HG03457 (cell line): ENCODE measurements around the gene GSTT2.
"Not testable (repeated sequence)": the region's sequence is repeated elsewhere in the genome, so short reads cannot be mapped to it uniquely, and the experiment has no call there.

ENCODE experiments used
- ATAC-seq: cut with Tn5 transposase; IDR thresholded peaks from one replicate; pipeline ENCODE4 v1.9.1; 2021; ENCODE audit warnings: moderate number of reproducible peaks; ENCODE audit not compliant: unreplicated experiment

GSTT2 gene

DNA sequence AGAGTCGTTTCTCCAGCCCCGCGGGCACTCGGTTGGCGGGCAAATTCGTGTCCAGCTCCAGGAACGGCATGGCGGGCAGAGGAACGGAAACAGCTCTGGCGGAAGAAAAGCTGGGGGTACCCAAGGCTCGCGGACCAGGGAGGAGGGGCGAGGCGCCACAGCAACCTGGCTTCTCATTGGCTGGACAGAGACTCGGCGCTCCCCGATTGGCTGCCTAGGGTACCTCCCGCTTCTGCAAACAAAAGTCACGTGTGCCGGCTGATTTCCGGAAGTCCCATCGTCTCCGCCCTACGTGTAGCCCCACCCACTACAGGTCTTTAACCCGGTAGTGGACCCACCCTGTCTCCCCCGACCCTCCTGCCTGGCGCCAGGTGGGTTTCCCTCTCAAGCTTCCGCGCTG, 5.6 kb upstream of the GSTT2 start, which contains the start of gene DDT:
TSS of gene DDT (minus strand) at position 97 of the 400 bp plus-strand sequence. CDS start at position 70, 27 bp downstream.
- ATAC-seq, result peak; percentile 85

DNA sequence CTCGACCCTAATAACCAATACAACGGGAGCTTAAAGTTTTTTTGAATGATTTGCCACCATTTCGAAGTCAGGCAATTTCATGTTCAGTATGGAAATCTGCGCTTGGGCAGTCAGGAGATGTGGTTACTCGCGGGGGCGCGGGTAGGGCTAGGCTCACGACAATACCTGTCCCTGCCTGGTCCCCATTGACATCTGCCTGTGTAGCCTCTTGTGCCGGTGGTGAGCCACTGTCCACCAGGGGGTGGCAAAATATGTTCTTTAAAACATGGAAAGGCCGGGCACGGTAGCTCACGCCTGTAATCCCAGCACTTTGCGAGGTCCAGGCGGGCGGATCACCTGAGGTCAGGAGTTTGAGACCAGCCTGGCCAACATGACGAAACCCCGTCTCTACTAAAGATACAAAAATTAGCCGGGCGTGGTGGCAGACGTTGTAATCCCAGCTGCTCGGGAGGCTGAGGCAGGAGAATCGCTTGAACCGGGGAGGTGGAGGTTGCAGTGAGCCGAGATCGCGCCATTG, 5.0 kb upstream of the GSTT2 start:
- not testable (repeated sequence) for ATAC-seq

DNA sequence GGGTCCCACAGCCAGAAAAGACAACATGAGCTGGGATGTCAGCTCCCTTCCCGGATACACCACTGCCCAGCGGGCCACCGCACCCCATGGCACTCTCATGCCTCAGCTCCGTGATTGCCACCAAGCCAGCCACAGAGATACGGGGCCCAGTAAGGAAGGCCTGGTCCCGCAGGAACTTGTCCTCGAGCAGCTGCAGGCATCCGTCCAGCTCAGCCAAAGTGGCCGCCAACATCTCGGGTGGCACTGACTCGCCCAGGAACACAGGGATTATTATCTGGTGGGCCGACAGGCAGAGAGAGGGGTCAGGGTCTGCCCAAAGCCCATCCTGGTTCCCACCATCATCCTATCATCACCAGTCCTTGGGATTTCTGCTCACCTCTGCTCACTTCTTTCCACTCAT, 2.6 kb upstream of the GSTT2 start:
- not testable (repeated sequence) for ATAC-seq

DNA sequence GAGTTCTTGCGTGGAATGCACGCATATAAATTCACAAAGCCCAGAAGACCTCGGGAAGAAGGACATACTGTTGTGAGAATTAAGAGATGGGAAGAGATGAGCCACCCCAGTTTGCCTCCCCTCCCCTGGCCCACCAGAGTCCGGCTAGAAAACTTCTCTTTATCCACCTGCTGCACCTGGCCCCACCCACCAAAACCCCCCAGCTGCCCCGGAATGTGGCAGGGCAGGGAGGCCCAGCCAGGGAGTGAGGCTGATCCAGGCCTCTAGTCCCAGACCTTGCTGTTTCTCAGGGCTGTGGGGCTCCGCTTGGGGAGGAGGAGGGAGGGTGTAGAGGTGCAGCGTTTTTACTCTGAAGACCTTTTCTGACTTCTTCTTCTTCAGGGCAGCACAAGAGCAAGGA, 633 bp downstream of the GSTT2 start:
- not testable (repeated sequence) for ATAC-seq

GRCh38 chr22:23984430-23984829, 4.5 kb downstream of the GSTT2 start:
- ATAC-seq, result no peak

- not testable (repeated sequence) for ATAC-seq
Observed at GRCh38 chr22:23986089-23986488, 6.2 kb downstream of the GSTT2 start.

GRCh38 chr22:23986538-23987178, 6.7 kb downstream of the GSTT2 start:
- ATAC-seq, result not testable (repeated sequence)

- not testable (repeated sequence) for ATAC-seq
Observed at GRCh38 chr22:23989583-23990244, 9.8 kb downstream of the GSTT2 start.

- ATAC-seq, result not testable (repeated sequence)
Observed at GRCh38 chr22:23993080-23993479, 13.1 kb downstream of the GSTT2 start.

DNA sequence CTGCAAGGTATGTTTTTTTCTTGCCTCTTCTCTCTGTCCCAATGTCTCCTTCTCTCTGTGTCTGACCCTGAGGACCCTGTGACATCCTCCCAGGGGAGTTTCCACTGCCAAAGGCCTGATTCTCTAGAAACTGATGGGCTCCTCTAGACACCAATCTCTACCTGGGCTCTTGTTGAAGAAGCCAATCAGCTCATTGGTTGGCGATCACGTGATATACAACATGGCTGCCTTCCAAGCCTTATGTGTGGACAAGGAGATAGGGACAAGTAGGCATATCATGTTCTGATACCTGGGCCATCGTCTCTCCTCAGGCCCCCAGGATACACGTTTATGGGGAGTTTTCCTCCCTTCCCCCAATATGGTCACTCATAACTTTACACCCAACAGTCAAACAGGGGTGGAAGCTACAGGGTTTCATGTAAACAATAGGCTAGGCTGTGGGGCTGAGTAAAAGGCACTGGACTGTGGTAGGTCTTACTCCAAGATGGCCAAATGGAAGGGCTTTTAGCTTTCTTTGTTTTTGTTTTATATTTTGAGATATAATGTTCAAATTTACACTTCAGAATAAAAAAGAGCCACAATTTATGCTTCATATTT, 13.7 kb downstream of the GSTT2 start:
- ATAC-seq, result not testable (repeated sequence)

DNA sequence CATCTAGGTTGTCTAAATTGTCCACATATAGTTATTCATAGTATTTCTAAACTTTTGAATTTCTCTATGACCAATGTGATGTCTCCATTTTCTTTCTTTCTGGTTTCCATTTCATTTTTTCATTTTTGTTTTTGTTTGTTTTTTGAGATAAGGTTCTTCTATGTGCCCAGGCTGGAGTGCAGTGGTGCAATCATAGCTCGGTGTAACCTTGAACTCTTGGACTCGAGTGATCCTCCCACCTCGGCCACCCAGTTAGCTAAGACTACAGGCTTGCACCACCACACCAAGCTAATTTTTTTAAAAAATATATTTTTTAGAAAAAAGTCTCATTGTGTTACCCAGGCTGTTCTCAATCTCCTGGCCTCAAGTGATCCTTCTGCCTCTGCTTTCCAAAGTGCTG, 17.2 kb downstream of the GSTT2 start:
- no peak for ATAC-seq

DNA sequence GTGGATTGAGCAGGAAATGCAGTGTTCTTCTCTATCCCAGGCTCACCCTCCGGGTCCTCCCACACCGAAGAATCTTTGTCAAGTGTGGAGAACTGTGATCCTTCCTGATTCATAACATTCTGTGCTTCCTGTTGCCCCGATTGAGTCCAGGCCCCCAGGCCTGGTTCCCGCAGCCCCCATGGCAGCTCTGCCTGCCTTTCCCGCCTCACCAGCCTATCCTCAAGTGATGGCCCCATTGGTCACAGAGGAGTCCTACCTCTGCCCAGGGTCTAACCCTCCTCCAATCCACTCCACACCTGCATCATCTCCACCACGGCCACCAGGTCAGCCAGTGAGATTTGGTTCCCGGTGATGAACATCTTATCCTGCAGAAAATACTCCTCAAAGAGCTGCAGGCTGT, 19.8 kb downstream of the GSTT2 start:
- not testable (repeated sequence) for ATAC-seq

GRCh38 chr22:24001314-24001713, 21.4 kb downstream of the GSTT2 start:
- ATAC-seq, result no peak

GRCh38 chr22:24002272-24002671, 22.3 kb downstream of the GSTT2 start:
- no peak for ATAC-seq

DNA sequence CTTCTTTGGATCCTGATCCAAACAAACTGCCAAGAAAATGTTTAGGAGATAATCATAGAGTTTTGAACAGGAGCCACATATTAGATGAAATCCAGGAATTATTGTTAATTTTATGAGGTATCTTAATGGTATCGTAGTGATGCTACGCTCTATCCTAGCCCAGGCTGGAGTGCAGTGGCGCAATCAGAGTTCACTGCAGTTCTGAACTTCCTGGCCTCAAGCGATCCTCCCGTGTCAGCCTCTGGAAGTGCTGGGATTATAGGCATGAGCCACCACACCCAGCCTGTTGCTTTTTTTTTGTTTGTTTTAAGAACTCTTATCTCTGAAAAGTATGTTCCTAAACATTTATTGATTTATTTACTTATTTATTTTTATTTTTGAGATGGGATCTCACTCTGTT, 22.9 kb downstream of the GSTT2 start:
- ATAC-seq, result no peak

- ATAC-seq, result no peak
Observed at GRCh38 chr22:24003887-24004286, 24.0 kb downstream of the GSTT2 start.

DNA sequence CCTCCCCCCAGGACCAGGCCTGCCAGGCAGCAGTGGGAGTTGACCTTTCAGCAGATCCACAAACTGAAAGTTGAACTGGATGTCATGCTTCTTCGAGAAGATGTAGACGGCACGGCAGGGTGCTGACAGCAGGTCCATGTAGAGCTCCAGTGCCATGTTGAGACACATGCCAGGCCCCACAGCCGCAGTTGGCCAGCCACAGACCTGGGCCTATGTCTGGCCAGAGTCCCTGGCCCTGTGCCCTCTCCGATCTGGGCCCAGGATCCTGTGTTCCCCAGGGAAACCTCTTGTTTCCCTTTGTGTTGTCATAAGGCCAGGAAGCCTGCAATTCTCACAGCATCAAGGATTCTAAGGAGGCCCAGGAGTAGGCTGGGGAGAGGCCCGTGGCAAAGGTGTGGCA, 25.3 kb downstream of the GSTT2 start, which contains the start of gene GSTT4:
TSS of gene GSTT4 (minus strand) at position 253 of the 400 bp plus-strand sequence. CDS start at position 156, 97 bp downstream.
- no peak for ATAC-seq

- no peak for ATAC-seq
Observed at GRCh38 chr22:24006207-24006913, 26.4 kb downstream of the GSTT2 start.

- ATAC-seq, result no peak
Observed at GRCh38 chr22:24006914-24007214, 26.9 kb downstream of the GSTT2 start.

GRCh38 chr22:24007253-24008021, 27.5 kb downstream of the GSTT2 start:
- ATAC-seq, result no peak

DNA sequence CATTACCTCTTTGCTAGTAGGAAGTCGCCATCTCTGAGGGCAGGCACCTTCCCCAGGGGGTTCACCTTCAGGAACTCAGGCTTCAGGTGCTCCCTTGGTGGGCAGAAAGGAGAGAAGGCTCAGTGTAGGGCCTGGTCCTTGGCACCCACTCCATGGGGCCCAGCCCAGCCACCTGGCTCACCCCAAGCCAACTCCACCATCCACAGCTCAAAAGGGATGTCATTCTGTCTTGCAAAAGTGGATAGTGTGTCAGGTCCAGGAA, 28.0 kb downstream of the GSTT2 start:
- ATAC-seq, result no peak
